Ishikawa (cell line): ENCODE data around the gene PEPD.

Experiments
- CEBPB ChIP-seq: IDR thresholded peaks from 2 replicates; pipeline ENCODE4 v1.6.1; 2012
- CREB1 ChIP-seq: IDR thresholded peaks from 2 replicates; pipeline ENCODE4 v1.6.1; 2012; ENCODE audit warnings: low read depth
- EGR1 ChIP-seq: IDR thresholded peaks from 2 replicates; pipeline ENCODE4 v1.6.1; 2012
- EP300 ChIP-seq: IDR thresholded peaks from 2 replicates; pipeline ENCODE4 v1.6.1; 2012; ENCODE audit warnings: borderline replicate concordance
- FOXM1 ChIP-seq: IDR thresholded peaks from 2 replicates; pipeline ENCODE4 v1.6.1; 2012; ENCODE audit warnings: low read depth, borderline replicate concordance
- MAX ChIP-seq: IDR thresholded peaks from 2 replicates; pipeline ENCODE4 v1.6.1; 2012
- NFIC ChIP-seq: IDR thresholded peaks from 2 replicates; pipeline ENCODE4 v1.6.1; 2012
- RAD21 ChIP-seq: IDR thresholded peaks from 2 replicates; pipeline ENCODE4 v1.6.1; 2012; ENCODE audit warnings: low read depth
- REST ChIP-seq: IDR thresholded peaks from 2 replicates; pipeline ENCODE4 v1.6.1; 2012; ENCODE audit warnings: low read depth, mild to moderate bottlenecking
- TAF1 ChIP-seq: IDR thresholded peaks from 2 replicates; pipeline ENCODE4 v1.6.1; 2012; ENCODE audit warnings: low read depth, mild to moderate bottlenecking
- TCF12 ChIP-seq: IDR thresholded peaks from 2 replicates; pipeline ENCODE4 v1.6.1; 2012; ENCODE audit warnings: low read depth
- TEAD4 ChIP-seq: IDR thresholded peaks from 2 replicates; pipeline ENCODE4 v1.6.1; 2012
- USF1 ChIP-seq: IDR thresholded peaks from 2 replicates; pipeline ENCODE4 v1.6.1; 2012
- YY1 ChIP-seq: IDR thresholded peaks from 2 replicates; pipeline ENCODE4 v1.6.1; 2012; ENCODE audit warnings: low read depth
- ZBTB7A ChIP-seq: IDR thresholded peaks from 2 replicates; pipeline ENCODE4 v1.6.1; 2012; ENCODE audit warnings: low read depth

Gene PEPD

GRCh38 chr19:33427801-33428626, 93.6 kb downstream of the PEPD start:
- TF ChIP-seq TAF1 = no peak
- no peak for TF ChIP-seq NFIC
- no peak for TF ChIP-seq USF1
- TF ChIP-seq REST = no peak
- no peak for TF ChIP-seq CREB1
- no peak for TF ChIP-seq MAX
- no peak for TF ChIP-seq TCF12
- TF ChIP-seq FOXM1 = no peak
- no peak for TF ChIP-seq YY1
- TF ChIP-seq ZBTB7A = no peak
- TF ChIP-seq EP300 = no peak
- no peak for TF ChIP-seq RAD21
- TF ChIP-seq TEAD4 = no peak
- TF ChIP-seq EGR1 = no peak
- no peak for TF ChIP-seq CEBPB

GRCh38 chr19:33426621-33427361, 94.8 kb downstream of the PEPD start:
- TF ChIP-seq NFIC (no peak), TEAD4 (no peak), ZBTB7A (no peak), MAX (no peak), USF1 (no peak), YY1 (no peak), EP300 (no peak), REST (no peak), EGR1 (no peak), RAD21 (no peak), TCF12 (no peak), FOXM1 (no peak), TAF1 (no peak), CREB1 (no peak), CEBPB (no peak)

- no peak for TF ChIP-seq YY1
- TF ChIP-seq MAX = no peak
- TF ChIP-seq EP300 = no peak
- no peak for TF ChIP-seq EGR1
- no peak for TF ChIP-seq CREB1
- TF ChIP-seq CEBPB = no peak
- TF ChIP-seq TAF1 = no peak
- TF ChIP-seq REST = no peak
- no peak for TF ChIP-seq ZBTB7A
Measured at GRCh38 chr19:33424181-33424580, 97.4 kb downstream of the PEPD start.
